Calu3 (cell line): ENCODE measurements around the gene BIRC6. TPM values are rescaled to one million over a fixed set of nuclear protein-coding genes. Genes with fewer than 3 reads are reported as not detected.

ENCODE experiments used
- BruUV-seq: library from RNA; stranded (reverse); fragments of 400-500 nt; replicated peaks from 2 replicates; lab custom pipeline; 2021; lab: Mats Ljungman, UMichigan
- CTCF ChIA-PET: fragments of 300-600 bp; sonication (Branson Sonifier 250); formaldehyde crosslinking; loops from one replicate; lab custom pipeline; 2022; ENCODE audit warnings: antibody characterized with exemption; lab: Charles Lee
- DNase-seq: peaks from one replicate; pipeline ENCODE4 v3.0.0; 2022
- H3K27ac Mint-ChIP-seq: one replicate; pipeline ENCODE4 v1.8.0; 2022; ENCODE audit warnings: mixed read lengths; ENCODE audit not compliant: unreplicated experiment
- H3K27me3 Mint-ChIP-seq: one replicate; pipeline ENCODE4 v1.8.0; 2022; ENCODE audit warnings: mixed read lengths; ENCODE audit not compliant: unreplicated experiment
- H3K36me3 Mint-ChIP-seq: one replicate; pipeline ENCODE4 v1.8.0; 2022; ENCODE audit warnings: mild to moderate bottlenecking, moderate library complexity, mixed read lengths; ENCODE audit not compliant: insufficient read depth, unreplicated experiment
- H3K4me1 Mint-ChIP-seq: one replicate; pipeline ENCODE4 v1.8.0; 2022; ENCODE audit warnings: mild to moderate bottlenecking, low read depth, mixed read lengths; ENCODE audit not compliant: unreplicated experiment
- H3K4me3 Mint-ChIP-seq: one replicate; pipeline ENCODE4 v1.8.0; 2022; ENCODE audit warnings: mild to moderate bottlenecking, low read depth, moderate library complexity, mixed read lengths; ENCODE audit not compliant: unreplicated experiment
- H3K9me3 Mint-ChIP-seq: one replicate; pipeline ENCODE4 v1.8.0; 2022; ENCODE audit warnings: low read depth, mixed read lengths; ENCODE audit not compliant: unreplicated experiment
- CTCF ChIP-seq: fragments of 200-600 bp; IDR thresholded peaks from one replicate; pipeline ENCODE4 v1.8.0; 2022; ENCODE audit warnings: antibody characterized with exemption; ENCODE audit not compliant: unreplicated experiment
- intact Hi-C: fragments of 100-400 bp; cut with micrococcal nuclease; formaldehyde crosslinking; loops from one replicate; pipeline ENCODE4 v1.10.0; 2022; ENCODE audit not compliant: unreplicated experiment
- total RNA-seq: library from RNA; stranded (reverse); gene quantifications from 2 replicates; pipeline ENCODE4 v1.2.3, GENCODE V29; 2022

The BIRC6 gene
- total RNA-seq, 1 experiment from 2014 or later, result 91.0 TPM

- Mint-ChIP-seq H3K36me3 (peaks cover 20% of the 10 kb centered on the region), H3K9me3 (no peaks in the 10 kb centered on the region), H3K4me1 (no peaks in the 10 kb centered on the region), H3K27me3 (no peaks in the 10 kb centered on the region), H3K4me3 (no peak overlapping the region), H3K27ac (no peak overlapping the region)
- CTCF ChIA-PET, result no interaction called here
- BruUV-seq, result no TSS peak
- intact Hi-C loops, result no loop called here
- no peak for DNase-seq
- no peak for TF ChIP-seq CTCF
Measured at GRCh38 chr2:32384529-32384928, 27.7 kb downstream of the BIRC6 start.

GRCh38 chr2:32386739-32387138 is 29.9 kb downstream of the BIRC6 start:
- BruUV-seq, result no TSS peak
- CTCF ChIA-PET, result no interaction called here
- no peaks in the 10 kb centered on the region for H3K27me3 Mint-ChIP-seq
- DNase-seq, result no peak
- H3K27ac Mint-ChIP-seq, result no peak overlapping the region
- intact Hi-C loops, result no loop called here
- no peak overlapping the region for H3K4me3 Mint-ChIP-seq
- no peaks in the 10 kb centered on the region for H3K9me3 Mint-ChIP-seq
- H3K36me3 Mint-ChIP-seq, result peaks cover 25% of the 10 kb centered on the region
- no peaks in the 10 kb centered on the region for H3K4me1 Mint-ChIP-seq
- TF ChIP-seq CTCF, result no peak

- TF ChIP-seq CTCF, result no peak
- H3K27ac Mint-ChIP-seq, result no peak overlapping the region
- no peak for DNase-seq
- H3K4me1 Mint-ChIP-seq, result no peaks in the 10 kb centered on the region
- no peak overlapping the region for H3K4me3 Mint-ChIP-seq
- BruUV-seq, result no TSS peak
- intact Hi-C loops, result no loop called here
- H3K27me3 Mint-ChIP-seq, result no peaks in the 10 kb centered on the region
- H3K36me3 Mint-ChIP-seq, result peaks cover 39% of the 10 kb centered on the region
- H3K9me3 Mint-ChIP-seq, result no peaks in the 10 kb centered on the region
- CTCF ChIA-PET, result interaction anchor here (0.6 kb wide), 1 partner anchor 62 kb away, joined by 4 read pairs; no protein-coding TSS in a partner anchor
Measured at GRCh38 chr2:32399221-32399620, 42.4 kb downstream of the BIRC6 start.

GRCh38 chr2:32402091-32402490 is 45.3 kb downstream of the BIRC6 start:
- intact Hi-C loops, result no loop called here
- Mint-ChIP-seq H3K4me1 (no peaks in the 10 kb centered on the region), H3K9me3 (no peaks in the 10 kb centered on the region), H3K27me3 (no peaks in the 10 kb centered on the region), H3K4me3 (no peak overlapping the region), H3K27ac (no peak overlapping the region), H3K36me3 (peaks cover 38% of the 10 kb centered on the region)
- CTCF ChIA-PET, result no interaction called here
- TF ChIP-seq CTCF, result no peak
- no TSS peak for BruUV-seq
- no peak for DNase-seq

GRCh38 chr2:32403782-32404181 is 47.0 kb downstream of the BIRC6 start:
- Mint-ChIP-seq H3K9me3 (no peaks in the 10 kb centered on the region), H3K4me1 (no peaks in the 10 kb centered on the region), H3K4me3 (no peak overlapping the region), H3K36me3 (peaks cover 38% of the 10 kb centered on the region), H3K27me3 (no peaks in the 10 kb centered on the region), H3K27ac (no peak overlapping the region)
- CTCF ChIA-PET, result no interaction called here
- BruUV-seq, result no TSS peak
- DNase-seq, result no peak
- intact Hi-C loops, result no loop called here
- TF ChIP-seq CTCF, result no peak
